NCI-H82 (cell line): ENCODE measurements around the gene ADRA2B.

Source experiments
- DNase-seq: peaks from one replicate; lab custom pipeline; 2025; lab: John Stamatoyannopoulos, UW

The ADRA2B gene

DNA sequence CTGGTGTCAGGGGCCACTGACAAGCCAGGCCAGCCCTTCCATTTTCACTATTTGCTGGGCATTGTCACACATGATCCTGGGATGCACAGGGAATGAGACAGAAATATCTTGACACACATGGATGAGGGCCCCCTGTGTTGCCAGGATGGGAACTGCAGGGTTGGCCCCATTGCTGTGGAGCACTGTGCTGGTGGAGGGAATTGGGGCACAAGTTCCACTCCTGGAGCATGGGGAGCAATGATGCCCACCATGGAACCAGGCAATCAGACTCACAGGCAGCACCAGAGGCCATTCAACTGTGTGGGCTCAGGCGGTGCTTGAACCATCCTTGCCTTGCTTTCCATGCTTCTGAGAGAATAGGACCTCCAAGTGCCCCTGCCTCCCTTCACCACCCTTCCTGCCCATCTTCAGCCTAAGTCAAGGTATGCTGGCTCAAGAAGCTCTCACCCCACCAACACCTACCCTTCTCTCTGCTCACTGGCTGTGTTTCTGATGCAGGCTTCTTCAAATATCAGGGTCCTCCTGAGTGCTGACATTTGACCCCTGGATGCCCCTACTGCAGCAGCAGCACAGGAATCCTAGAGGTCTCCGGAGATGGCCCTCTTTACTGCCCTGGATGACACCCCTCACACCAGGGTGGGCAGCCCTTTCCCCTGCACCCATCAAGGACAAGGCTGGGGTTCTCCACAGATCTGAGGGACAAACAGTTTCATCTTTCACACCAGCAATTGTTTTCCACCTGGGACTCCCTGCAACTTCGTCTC is 11.0 kb downstream of the ADRA2B start:
- DNase-seq = no peak

DNA sequence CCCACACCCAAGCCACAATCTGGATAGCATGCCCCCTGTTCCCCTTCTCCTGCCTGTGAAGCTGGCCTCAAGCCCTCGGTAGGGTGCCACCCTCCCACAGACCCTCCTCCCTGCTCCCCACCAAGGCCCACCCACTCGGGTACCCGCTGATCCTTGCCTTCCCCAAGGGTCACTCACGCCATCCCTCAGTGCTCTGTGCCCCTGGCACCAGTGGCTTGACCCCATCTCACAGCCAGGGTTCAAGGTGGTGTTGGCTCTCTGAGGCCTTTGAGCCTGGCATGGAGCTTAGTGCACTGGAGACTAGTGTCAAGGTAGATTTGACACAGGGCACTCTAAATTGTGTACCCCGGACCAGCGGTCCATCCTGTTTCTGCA is 11.9 kb downstream of the ADRA2B start:
- DNase-seq = no peak

DNA sequence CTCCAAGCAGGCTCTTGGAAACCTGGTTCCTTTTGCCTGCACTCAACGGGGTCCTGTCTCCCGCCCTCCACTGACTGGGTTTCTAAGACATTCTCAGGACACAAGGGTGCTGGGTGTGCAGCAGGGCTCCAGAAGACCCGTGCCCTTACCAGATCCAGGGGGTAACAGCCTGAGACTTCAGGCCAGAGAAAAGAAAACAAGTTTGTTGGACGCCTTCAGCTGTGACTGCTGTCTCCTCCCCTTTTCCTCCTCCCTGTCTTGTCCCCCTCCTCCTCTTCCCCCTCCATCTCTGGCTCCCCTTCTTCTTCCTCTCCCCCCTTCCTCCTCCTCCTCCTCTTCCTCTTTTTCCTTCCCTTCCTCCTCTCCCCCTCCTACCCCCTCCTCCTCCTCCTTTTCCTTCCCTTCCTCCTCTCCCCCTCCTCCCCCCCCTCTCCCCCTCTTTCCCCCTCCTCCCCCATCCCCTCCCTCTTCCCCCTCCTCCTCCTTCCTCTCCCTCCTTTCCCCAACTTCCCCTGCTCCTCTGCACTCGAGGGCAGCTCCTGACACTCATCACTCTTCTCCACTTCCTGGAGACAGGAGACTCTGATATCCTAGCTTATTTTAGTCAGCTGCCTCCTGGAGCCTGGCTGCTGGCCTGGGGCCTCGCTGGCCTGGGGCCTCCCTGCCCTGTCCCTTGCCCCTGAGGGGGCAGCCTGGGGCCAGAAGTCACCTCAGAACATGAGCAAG is 12.4 kb downstream of the ADRA2B start:
- no peak for DNase-seq

DNA sequence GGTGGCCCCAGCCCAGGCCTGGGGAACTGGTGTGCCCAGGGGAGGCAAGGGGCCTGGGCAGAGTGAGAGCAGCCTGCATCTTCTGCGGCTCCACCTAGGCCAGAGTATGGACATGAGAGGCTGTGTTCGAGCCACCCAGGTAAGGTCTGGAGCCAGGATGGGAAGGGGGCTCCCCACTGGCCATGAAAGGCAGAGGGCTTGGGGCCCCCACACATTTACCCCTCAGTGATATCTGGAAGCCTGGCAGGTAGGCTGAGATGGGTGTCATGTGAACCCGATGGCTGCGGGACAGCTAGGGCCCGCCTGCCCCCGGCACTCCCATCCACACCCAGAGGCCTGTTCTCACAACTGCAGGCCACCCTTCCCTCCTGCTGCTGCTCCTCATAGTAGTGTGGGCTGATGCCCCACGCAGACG is 13.2 kb downstream of the ADRA2B start:
- no peak for DNase-seq

- no peak for DNase-seq
Observed at GRCh38 chr2:96102596-96103186, 13.7 kb downstream of the ADRA2B start.

DNA sequence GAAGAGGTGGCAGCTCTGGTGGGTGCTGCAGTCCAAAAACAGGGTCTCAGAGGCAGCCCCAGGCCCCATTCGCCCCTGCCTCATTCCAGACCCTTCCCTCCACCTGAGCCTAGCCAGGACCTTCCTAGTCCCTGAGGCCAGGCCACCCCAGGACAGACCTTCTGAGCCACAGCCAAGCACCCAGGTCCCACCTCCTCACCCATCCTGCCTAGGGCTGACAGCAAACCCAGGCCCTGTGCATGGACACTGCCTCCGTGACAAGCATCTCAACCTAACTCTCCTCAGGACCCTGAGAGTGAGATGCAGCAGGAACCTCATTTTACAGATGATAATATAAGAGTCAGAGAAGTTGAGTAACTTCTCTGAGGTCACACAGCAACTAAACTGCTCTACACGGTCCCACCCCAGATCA is 15.5 kb downstream of the ADRA2B start:
- no peak for DNase-seq

DNA sequence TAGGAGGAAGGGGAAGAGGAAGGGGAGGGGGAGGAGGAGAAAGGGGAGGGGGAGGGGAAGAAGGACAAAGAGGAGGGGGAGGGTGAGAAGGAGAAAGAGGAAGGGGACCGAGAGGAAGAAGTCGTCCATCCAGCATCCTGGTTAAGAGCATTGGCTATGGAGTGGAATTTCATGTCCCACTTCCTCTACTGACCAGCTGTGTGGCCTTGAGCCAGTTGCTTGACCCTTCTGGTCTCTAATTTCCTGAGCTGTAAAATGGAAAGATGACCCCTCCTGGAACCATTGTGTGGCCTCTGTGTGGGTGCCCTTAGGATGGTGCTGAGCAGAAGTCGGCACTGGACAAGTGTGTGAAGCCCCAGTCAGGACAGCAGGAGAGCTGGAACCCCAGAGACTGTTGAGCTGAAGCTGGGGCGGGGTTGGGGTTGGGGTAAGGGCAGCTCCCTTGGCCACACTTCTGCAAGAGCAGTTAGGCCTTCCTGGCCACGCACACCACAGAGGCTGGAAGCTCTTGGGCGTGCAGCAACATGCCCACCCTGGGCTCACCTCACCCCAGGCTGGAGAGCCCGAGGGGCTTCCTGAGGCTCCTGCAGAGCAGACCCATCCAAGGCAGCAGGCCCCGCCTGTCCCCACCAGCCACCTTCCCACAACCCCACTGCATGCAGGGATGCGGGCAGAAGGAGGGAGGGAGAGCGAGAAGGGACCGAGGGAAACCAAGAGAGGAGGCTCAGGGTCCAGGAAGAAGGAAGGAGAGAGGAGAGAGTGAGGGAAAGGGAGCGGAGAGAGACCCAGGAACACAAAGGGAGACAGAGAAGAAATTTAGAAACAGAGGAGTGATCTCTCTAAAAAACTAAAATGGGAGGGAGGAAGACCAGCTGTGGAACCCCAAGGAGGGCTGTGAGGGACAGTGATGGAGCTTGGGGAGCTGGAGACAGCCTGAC is 16.2 kb downstream of the ADRA2B start:
- no peak for DNase-seq

- no peak for DNase-seq
Observed at GRCh38 chr2:96098900-96099590, 17.3 kb downstream of the ADRA2B start.

DNA sequence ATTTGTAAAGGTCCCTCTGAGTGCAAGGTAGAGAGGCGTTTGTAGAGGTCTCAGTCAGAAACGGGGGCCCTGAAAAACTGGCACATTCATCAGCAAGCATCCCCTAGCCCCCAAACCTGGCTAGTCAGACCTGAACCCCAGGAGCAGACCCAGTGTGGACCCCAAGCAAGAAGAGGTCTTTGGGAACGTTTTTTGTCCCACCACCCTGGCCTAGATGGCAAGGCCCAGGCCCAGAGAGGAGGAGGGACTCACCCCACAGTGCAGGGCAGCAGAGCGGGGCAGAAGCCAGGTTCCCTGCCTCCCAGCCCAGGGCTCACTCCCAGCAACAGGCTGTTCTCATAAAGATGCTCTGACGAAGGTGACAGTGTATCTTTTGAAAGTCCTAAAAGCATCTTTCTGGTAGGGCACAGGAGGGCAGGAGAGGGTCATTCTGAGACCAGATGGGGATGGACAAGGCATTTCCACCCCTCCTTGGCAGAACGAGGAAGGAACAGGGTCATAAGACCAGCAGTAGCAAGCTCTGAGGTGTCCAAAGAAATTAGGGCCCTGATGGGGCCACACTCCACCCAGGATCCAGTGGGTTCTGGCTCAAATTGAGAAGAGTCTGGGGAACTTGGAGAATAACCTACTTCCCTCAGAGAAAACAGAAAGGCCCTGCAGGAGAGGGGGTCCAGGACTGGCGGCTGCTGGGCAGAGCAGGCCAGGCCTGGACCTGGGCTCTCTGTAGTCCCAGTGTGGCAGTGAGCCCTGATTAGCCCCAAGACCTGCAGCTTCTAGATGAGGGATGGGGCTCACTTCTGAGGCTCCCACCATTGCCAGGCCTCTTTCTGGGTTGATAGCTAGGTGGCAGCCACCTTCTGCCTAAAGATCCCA is 18.2 kb downstream of the ADRA2B start:
- no peak for DNase-seq

- no peak for DNase-seq
Observed at GRCh38 chr2:96097441-96097840, 18.9 kb downstream of the ADRA2B start.

GRCh38 chr2:96095116-96095636 is 21.2 kb downstream of the ADRA2B start:
- DNase-seq = no peak

DNA sequence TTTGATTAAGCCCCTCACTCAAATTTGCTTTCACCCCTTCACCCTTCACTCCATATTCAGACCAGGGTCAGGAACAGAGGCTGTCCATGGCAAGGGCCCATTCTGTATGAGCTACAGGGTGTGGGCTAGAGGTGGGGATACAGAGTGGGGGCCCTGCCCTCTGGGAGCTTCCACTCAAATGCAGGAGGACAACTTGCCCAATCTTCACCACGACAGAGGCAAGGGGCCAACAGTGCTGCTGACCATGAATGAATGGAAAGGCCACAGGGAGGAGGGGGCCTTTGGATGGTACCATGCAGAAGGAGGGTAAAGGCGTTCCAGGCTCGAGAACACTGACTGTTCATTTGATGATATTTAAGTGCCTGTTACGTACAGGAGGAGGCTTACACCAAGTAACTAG is 22.8 kb downstream of the ADRA2B start:
- DNase-seq = no peak

DNA sequence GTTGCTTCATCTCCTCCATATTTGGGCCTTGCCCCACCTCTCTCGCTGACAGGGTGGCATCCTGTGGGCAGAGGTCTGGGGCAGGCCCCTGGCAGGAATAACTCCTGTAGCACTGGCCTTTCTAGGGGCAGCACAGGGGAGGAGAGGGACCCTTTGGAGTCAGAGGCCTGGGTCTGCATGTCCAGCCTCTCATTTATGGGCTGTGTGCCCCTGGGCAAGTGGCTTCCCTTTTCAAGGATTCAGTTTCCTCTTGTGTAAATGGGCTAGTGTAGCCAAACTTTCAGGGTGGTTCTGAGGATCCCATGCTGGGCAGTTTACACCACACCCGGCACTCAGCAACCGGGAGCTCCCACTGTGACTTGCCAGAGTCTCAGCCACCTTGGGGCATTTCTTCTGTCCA is 23.4 kb downstream of the ADRA2B start:
- DNase-seq = no peak

DNA sequence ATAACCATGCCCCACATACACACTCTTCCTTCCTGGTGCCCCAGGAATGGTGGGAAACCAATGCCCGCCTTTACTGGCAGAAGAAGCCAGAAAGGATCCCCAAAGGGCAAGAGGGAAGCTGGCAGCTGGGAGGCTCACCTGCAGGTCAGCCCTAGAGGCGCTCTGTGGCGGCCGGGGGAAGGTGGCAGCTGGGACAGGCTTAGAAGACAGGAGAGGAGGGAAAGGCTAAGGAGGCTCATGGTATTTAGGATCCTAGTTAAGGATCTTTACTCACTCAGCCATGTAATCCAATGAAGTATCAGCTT is 23.8 kb downstream of the ADRA2B start:
- DNase-seq = peak; percentile 65

- no peak for DNase-seq
Observed at GRCh38 chr2:96091711-96092572, 24.4 kb downstream of the ADRA2B start.

GRCh38 chr2:96091141-96091710 is 25.1 kb downstream of the ADRA2B start:
- DNase-seq = no peak

DNA sequence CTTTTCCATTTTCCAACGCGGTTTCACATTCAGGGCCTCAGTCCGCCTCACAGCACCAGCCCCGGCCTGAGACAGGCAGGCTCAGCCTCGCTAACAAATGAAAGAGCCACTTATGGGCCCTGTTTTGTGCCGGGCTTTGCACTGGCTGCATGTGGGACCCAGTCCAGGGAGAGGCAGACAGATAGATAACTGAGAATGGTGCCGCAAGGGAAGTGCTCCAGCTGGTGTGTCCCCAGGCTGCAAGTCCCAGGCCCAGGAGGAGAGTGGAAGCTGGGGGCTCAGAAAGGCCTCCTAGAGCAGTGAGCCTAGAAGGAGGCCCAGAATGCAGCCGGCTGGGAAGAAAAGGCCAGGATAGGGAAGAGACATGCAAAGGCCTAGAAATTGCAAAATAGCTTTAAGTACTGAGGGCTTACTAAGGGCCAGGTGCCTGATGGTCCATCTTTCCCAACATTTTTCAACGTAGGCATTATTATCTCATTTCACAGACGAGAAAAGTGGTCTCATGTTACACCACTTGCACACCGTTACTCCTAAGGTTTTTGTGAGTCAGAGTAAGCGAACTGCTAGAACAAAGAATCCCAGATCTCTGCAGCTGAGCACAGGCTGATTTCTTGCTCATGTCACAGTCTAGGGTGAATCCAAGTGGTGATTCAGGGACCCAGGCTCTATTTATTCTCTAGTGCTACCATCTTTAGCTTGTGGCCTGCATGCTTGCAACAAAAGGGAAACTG is 26.0 kb downstream of the ADRA2B start:
- DNase-seq = no peak
